GM12892 (cell line): ENCODE measurements around the gene IL31.

Source experiments
- POLR2A ChIP-seq: IDR thresholded peaks from 2 replicates; pipeline ENCODE4 v1.6.1; 2011; ENCODE audit warnings: low read depth, low read length, control low read depth
- POLR2AphosphoS5 ChIP-seq: IDR thresholded peaks from 2 replicates; pipeline ENCODE4 v1.6.1; 2011; ENCODE audit warnings: low read depth, low read length, control low read depth
- TAF1 ChIP-seq: IDR thresholded peaks from 2 replicates; pipeline ENCODE4 v1.6.1; 2011; ENCODE audit warnings: low read depth, mild to moderate bottlenecking, control low read depth, low read length, borderline replicate concordance

- no peak for TF ChIP-seq POLR2A
- TF ChIP-seq TAF1 = no peak
- no peak for TF ChIP-seq POLR2AphosphoS5
These were observed 23.6 kb upstream of the IL31 start for GRCh38 chr12:122197612-122197966.
